Heart left ventricle (tissue), 16 donors: ENCODE results near the gene TP53RK. TPM values are rescaled to one million over a fixed set of nuclear protein-coding genes. Genes with fewer than 3 reads are reported as not detected.

Experiments used
- ATAC-seq, 4 donors: fragments of 200-7000 bp; cut with Tn5 transposase; one replicate each; pipeline ENCODE4 v1.9.1; 2020 to 2022; ENCODE audit warnings: moderate library complexity in 4 of 4, mild to moderate bottlenecking in 3 of 4, moderate number of reproducible peaks in 1 of 4
- DNase-seq, 5 donors: peaks; one replicate each; pipeline ENCODE4 v3.0.0-alpha.2; 2020
- H3K27ac ChIP-seq, 12 donors: fragments of 200-600 bp; sonication (generic) in 4 of 12; one replicate each; pipeline versions ENCODE4 v1.5.0 to v1.8.0; 2016 to 2022; ENCODE audit warnings: mild to moderate bottlenecking in 2 of 12
- H3K27me3 ChIP-seq, 9 donors: fragments of 200-600 bp; sonication (generic) in 2 of 9; one replicate each; pipeline versions ENCODE4 v1.5.1 to v1.8.0; 2016 to 2022; ENCODE audit warnings: mild to moderate bottlenecking in 3 of 9
- H3K36me3 ChIP-seq, 9 donors: fragments of 200-600 bp; sonication (generic) in 2 of 9; one replicate each; pipeline versions ENCODE4 v1.5.0 to v1.8.0; 2018 to 2022; ENCODE audit warnings: mild to moderate bottlenecking in 2 of 9
- H3K4me1 ChIP-seq, 12 donors: fragments of 200-600 bp; sonication (generic) in 4 of 12; one replicate each; pipeline versions ENCODE4 v1.5.0 to v1.8.0; 2016 to 2022; ENCODE audit warnings: mild to moderate bottlenecking in 3 of 12
- H3K4me3 ChIP-seq, 12 donors: fragments of 200-600 bp; sonication (generic) in 4 of 12; one replicate each; pipeline versions ENCODE4 v1.5.0 to v1.8.0; 2017 to 2022; ENCODE audit warnings: mild to moderate bottlenecking in 9 of 12, moderate library complexity in 4 of 12
- H3K9me3 ChIP-seq, 12 donors: fragments of 200-600 bp; sonication (generic) in 4 of 12; one replicate each; pipeline versions ENCODE4 v1.5.0 to v1.8.0; 2016 to 2022; ENCODE audit warnings: mild to moderate bottlenecking in 1 of 12
- CTCF ChIP-seq, 12 donors: fragments of 200-600 bp; sonication (generic) in 4 of 12; IDR thresholded peaks; one replicate each; pipeline versions ENCODE4 v1.5.0 to v1.8.0; 2018 to 2022; ENCODE audit warnings: antibody characterized with exemption in 12 of 12, mild to moderate bottlenecking in 5 of 12
- POLR2A ChIP-seq, 2 donors: fragments of 450-650 bp; IDR thresholded peaks; one replicate each; pipeline ENCODE4 v1.6.1; 2017; ENCODE audit warnings: antibody characterized with exemption in 2 of 2, mild to moderate bottlenecking in 2 of 2, moderate library complexity in 2 of 2
- WGBS, 4 donors: extraction: QIAGEN DNeasy Blood & Tissue Kit in 2 of 4; methylation state at CpG; one replicate each; pipeline versions ENCODE4 v1.1.5 to v1.1.7; 2013 to 2018; 5-methylcytosine and 5-hydroxymethylcytosine counted together
- intact Hi-C, 10 donors: fragments of 100-400 bp; cut with DNase I; formaldehyde crosslinking; loops; one replicate each; pipeline versions ENCODE4 v1.11.1 to v1.14.2; 2022
- polyA plus RNA-seq, 2 donors: library from polyadenylated mRNA; stranded (reverse); fragments of 200-250 nt; gene quantifications; one replicate each; pipeline ENCODE4 v1.2.3, GENCODE V29; 2013
- total RNA-seq, 9 donors: library from RNA; depleted of rRNA in 2 of 9; stranded (reverse); fragments of >200 nt in 2 of 9; fragmentation: NEBNext Ultra II Directional in 3 of 9; extraction: Animal tissue kit (Norgen Biotek cat#: 25700) in 3 of 9; gene quantifications; one replicate each; pipeline versions ENCODE4 v1.1.0 to v1.2.4, GENCODE V29; 2016 to 2023
- donor health status: ischemic (EF 13 %, LVEDD 7.1; RV severe dilation, severe dysfunction).
- donor health status: healthy with polysubstance abuse.
- donor health status: DM: no; HTN: yes; CAD: no.
- donor health status: DM: no; HTN: no; CAD: no.
- donor health status: ischemic (EF 25% LVEDD 6.9; RV normal size, moderate dysfunction).
- donor health status: ischemic (EF 25% LVEDD 5.7; RV mildly dilated, moderate dysfunction).
- donor health status: healthy.
- donor health status: DM: yes; HTN: yes; CAD: no.
- donor health status: ischemic (EF 35%, LVEDD 5.7; RV mildly dilated, moderate dysfunction).
- donor health status: nonischemic (EF 11% LVEDD 7.7; RV severe dilation, severe dysfunction).
- donor health status: DM: yes; HTN: yes; CAD: no.
- donor health status: PGD.
- donor health status: ischemic (EF 29% LVEDD 5.4; RV normal size, mild dysfunction).
- donor health status: nonischemic (EF 23%, LVEDD 6.1; RV moderate dilation, normal function).

Gene TP53RK
- total and polyA plus RNA-seq, 11 donors: 5.0 to 10.8 (median 7.9) TPM

- Histone ChIP-seq H3K4me3 (peak overlapping the region in 10 of 12 donors; percentile 1 to 54 (median 34)), H3K4me1 (peaks cover 0 to 54% (median 38%) of the 10 kb centered on the region in 12 donors), H3K9me3 (no peaks in the 10 kb centered on the region), H3K36me3 (peaks cover 0 to 23% (median 11%) of the 10 kb centered on the region in 9 donors), H3K27me3 (no peaks in the 10 kb centered on the region), H3K27ac (peak overlapping the region in 7 of 12 donors; percentile 7 to 55 (median 44))
- WGBS, 4 donors: 35 to 51% (median 41%) methylated on average over 23 of the region's 23 CpGs
- DNase-seq (peak in 4 of 5 donors; percentile 26 to 54 (median 40)), ATAC-seq (peak; percentile 65 to 80 (median 74))
- intact Hi-C loops: loop anchor here in 8 of 10 donors (5.0 to 10.0 kb wide), 4 partner anchors 122 to 549 kb away; no protein-coding TSS in a partner anchor
- no peak for TF ChIP-seq POLR2A (IDR thresholded peaks at IDR 0.05)
- TF ChIP-seq CTCF (IDR thresholded peaks at IDR 0.05): no peak
Measured at GRCh38 chr20:46683939-46684750, 5.1 kb downstream of the TP53RK start.

GRCh38 chr20:46683668-46683938 lies 5.6 kb downstream of the TP53RK start:
- ATAC-seq: peak in 3 of 4 donors; percentile 4 to 5 (median 4)
- Histone ChIP-seq H3K9me3 (no peaks in the 10 kb centered on the region), H3K27ac (peak overlapping the region in 3 of 12 donors; percentile 7 to 55 (median 44)), H3K36me3 (peaks cover 0 to 23% (median 11%) of the 10 kb centered on the region in 9 donors), H3K4me3 (peak overlapping the region in 9 of 12 donors; percentile 27 to 54 (median 35)), H3K27me3 (no peaks in the 10 kb centered on the region), H3K4me1 (peaks cover 0 to 53% (median 36%) of the 10 kb centered on the region in 12 donors)
- TF ChIP-seq POLR2A (IDR thresholded peaks at IDR 0.05): no peak
- no peak for TF ChIP-seq CTCF (IDR thresholded peaks at IDR 0.05)
- 45 to 51% (median 47%) methylated on average over 8 of the region's 8 CpGs for WGBS, 4 donors
- intact Hi-C loops: loop anchor here in 8 of 10 donors (5.0 to 10.0 kb wide), 4 partner anchors 121 to 549 kb away; no protein-coding TSS in a partner anchor
- no peak for DNase-seq

GRCh38 chr20:46683011-46683667 lies 6.1 kb downstream of the TP53RK start:
- no peaks in the 10 kb centered on the region for H3K9me3 ChIP-seq
- DNase-seq (no peak), ATAC-seq (no peak)
- H3K27me3 ChIP-seq: no peaks in the 10 kb centered on the region
- H3K4me3 ChIP-seq: peak overlapping the region in 6 of 12 donors; percentile 32 to 54 (median 42)
- peaks cover 0 to 48% (median 32%) of the 10 kb centered on the region in 12 donors for H3K4me1 ChIP-seq
- intact Hi-C loops: loop anchor here in 8 of 10 donors (5.0 to 10.0 kb wide), 4 partner anchors 121 to 548 kb away; no protein-coding TSS in a partner anchor
- TF ChIP-seq POLR2A (IDR thresholded peaks at IDR 0.05) (no peak), CTCF (IDR thresholded peaks at IDR 0.05) (no peak)
- H3K27ac ChIP-seq: peak overlapping the region in 1 of 12 donors; percentile 55
- peaks cover 0 to 23% (median 11%) of the 10 kb centered on the region in 9 donors for H3K36me3 ChIP-seq
- 25 to 36% (median 32%) methylated on average over 12 of the region's 12 CpGs for WGBS, 4 donors
